ENCODE measurements around the gene GAPVD1.

GAPVD1 gene

DNA sequence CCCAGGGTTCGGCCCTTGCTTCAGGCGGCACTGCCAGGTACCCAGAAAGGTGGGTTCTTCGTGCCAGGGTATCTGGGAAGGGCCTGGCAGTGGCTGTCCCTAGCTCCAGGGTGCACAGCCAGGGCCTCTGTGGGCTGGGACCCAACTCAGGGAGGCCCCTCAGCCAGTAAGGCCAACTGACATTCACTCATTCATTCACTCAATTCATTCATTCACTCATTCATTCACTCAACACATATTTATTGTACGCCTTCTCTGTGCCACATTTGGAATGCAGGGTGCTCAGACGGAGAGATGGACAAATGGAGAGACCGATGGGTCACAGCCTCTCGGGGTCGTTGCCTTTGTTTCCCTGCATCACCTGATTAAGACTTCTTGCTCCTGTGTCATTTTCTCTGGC lies 154.9 kb downstream of the GAPVD1 start:
- TF ChIP-seq, protein P1, sequence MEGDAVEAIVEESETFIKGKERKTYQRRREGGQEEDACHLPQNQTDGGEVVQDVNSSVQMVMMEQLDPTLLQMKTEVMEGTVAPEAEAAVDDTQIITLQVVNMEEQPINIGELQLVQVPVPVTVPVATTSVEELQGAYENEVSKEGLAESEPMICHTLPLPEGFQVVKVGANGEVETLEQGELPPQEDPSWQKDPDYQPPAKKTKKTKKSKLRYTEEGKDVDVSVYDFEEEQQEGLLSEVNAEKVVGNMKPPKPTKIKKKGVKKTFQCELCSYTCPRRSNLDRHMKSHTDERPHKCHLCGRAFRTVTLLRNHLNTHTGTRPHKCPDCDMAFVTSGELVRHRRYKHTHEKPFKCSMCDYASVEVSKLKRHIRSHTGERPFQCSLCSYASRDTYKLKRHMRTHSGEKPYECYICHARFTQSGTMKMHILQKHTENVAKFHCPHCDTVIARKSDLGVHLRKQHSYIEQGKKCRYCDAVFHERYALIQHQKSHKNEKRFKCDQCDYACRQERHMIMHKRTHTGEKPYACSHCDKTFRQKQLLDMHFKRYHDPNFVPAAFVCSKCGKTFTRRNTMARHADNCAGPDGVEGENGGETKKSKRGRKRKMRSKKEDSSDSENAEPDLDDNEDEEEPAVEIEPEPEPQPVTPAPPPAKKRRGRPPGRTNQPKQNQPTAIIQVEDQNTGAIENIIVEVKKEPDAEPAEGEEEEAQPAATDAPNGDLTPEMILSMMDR (IDR thresholded peaks at IDR 0.05; ENCODE audit: low read depth, low read length): no peak
- H3K4me3 ChIP-seq (ENCODE audit: low read depth, low read length): no peak overlapping the region

Measured in WI38 (cell line).